DND-41 (cell line): ENCODE results near the gene TRIM63.

ENCODE experiments used
- ATAC-seq: fragments of 200-7000 bp; cut with Tn5 transposase; 3 replicates; pipeline ENCODE4 v1.9.1; 2021; ENCODE audit warnings: low read depth; ENCODE audit not compliant: insufficient read depth
- DNase-seq: peaks from one replicate; pipeline ENCODE4 v3.0.0-alpha.2; 2020
- H2AFZ ChIP-seq: 2 replicates; pipeline ENCODE4 v1.6.0; 2012; ENCODE audit warnings: low read depth, low read length
- H3K27ac ChIP-seq: 2 replicates; pipeline ENCODE4 v1.5.1; 2012; ENCODE audit warnings: low read length, inconsistent platforms
- H3K27me3 ChIP-seq: fragments of 200-600 bp; sonication (generic); 2 replicates; pipeline ENCODE4 v1.6.0; 2012; ENCODE audit warnings: low read length, mild to moderate bottlenecking, inconsistent platforms; ENCODE audit not compliant: insufficient read depth, poor library complexity
- H3K36me3 ChIP-seq: 2 replicates; pipeline ENCODE4 v1.5.1; 2012; ENCODE audit warnings: low read length, inconsistent platforms; ENCODE audit not compliant: insufficient read depth
- H3K4me1 ChIP-seq: 2 replicates; pipeline ENCODE4 v1.5.1; 2012; ENCODE audit warnings: mild to moderate bottlenecking, low read length; ENCODE audit not compliant: insufficient read depth
- H3K4me2 ChIP-seq: 2 replicates; pipeline ENCODE4 v1.6.0; 2012; ENCODE audit warnings: mild to moderate bottlenecking, moderate library complexity, low read length, inconsistent platforms; ENCODE audit not compliant: insufficient read depth
- H3K4me3 ChIP-seq, 2 experiments: fragments of 200-600 bp in 1 of 2; shearing (Covaris generic) in 1 of 2; 2 replicates each; pipeline ENCODE4 v1.5.1; 2012 to 2016; ENCODE audit warnings: inconsistent platforms in 2 of 2, low read length in 2 of 2, mild to moderate bottlenecking in 2 of 2, low read depth in 1 of 2, moderate library complexity in 1 of 2
- H3K79me2 ChIP-seq: 2 replicates; pipeline ENCODE4 v1.6.0; 2012; ENCODE audit warnings: low read length, inconsistent platforms; ENCODE audit not compliant: insufficient read depth
- H3K9ac ChIP-seq: 2 replicates; pipeline ENCODE4 v1.6.0; 2012; ENCODE audit warnings: low read depth, mild to moderate bottlenecking, inconsistent platforms, low read length, moderate library complexity
- H3K9me3 ChIP-seq: 2 replicates; pipeline ENCODE4 v1.5.1; 2012; ENCODE audit warnings: low read length, moderate library complexity, mild to moderate bottlenecking, inconsistent platforms; ENCODE audit not compliant: insufficient read depth, severe bottlenecking
- H4K20me1 ChIP-seq: 2 replicates; pipeline ENCODE4 v1.6.0; 2012; ENCODE audit warnings: low read length; ENCODE audit not compliant: insufficient read depth
- EZH2 ChIP-seq: IDR thresholded peaks from 3 replicates; pipeline ENCODE4 v1.6.1; 2012; ENCODE audit warnings: borderline replicate concordance, low read depth, mild to moderate bottlenecking, moderate library complexity, low read length, inconsistent platforms; ENCODE audit not compliant: severe bottlenecking
- TF ChIP-seq, protein P1 (sequence below): IDR thresholded peaks from 2 replicates; pipeline ENCODE4 v1.5.1; 2012; ENCODE audit warnings: borderline replicate concordance, low read length, moderate library complexity, mild to moderate bottlenecking; ENCODE audit not compliant: poor library complexity, severe bottlenecking; ENCODE audit errors: extremely low read depth

The TRIM63 gene

DNA sequence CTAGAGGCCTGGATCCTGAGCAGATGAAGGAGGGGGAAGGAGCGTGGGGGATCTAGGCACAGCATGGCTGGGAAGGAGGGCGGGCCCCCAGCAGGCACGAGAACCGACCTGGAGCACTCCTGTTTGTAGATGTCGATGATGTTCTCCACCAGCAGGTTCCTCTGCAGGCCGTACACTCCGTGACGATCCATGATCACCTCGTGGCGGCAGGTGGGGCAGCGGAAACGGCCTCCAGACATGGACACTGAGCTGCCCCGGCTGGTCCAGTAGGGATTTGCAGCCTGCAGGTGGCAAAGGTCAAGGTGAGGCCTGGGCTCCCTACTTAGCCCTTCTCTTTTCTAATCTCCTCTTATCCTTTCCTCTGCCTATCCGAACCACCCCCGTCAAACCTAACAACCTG, 1.3 kb downstream of the TRIM63 start:
- Histone ChIP-seq H3K9me3 (no peaks in the 10 kb centered on the region), H3K4me2 (no peak overlapping the region), H3K79me2 (no peaks in the 10 kb centered on the region), H3K4me3 (no peak overlapping the region), H3K9ac (no peak overlapping the region), H2AFZ (no peak overlapping the region), H3K4me1 (no peaks in the 10 kb centered on the region), H4K20me1 (no peaks in the 10 kb centered on the region), H3K27ac (no peak overlapping the region), H3K36me3 (no peaks in the 10 kb centered on the region), H3K27me3 (peaks cover 17% of the 10 kb centered on the region)
- DNase-seq = no peak
- no peak for ATAC-seq
- TF ChIP-seq, protein P1, sequence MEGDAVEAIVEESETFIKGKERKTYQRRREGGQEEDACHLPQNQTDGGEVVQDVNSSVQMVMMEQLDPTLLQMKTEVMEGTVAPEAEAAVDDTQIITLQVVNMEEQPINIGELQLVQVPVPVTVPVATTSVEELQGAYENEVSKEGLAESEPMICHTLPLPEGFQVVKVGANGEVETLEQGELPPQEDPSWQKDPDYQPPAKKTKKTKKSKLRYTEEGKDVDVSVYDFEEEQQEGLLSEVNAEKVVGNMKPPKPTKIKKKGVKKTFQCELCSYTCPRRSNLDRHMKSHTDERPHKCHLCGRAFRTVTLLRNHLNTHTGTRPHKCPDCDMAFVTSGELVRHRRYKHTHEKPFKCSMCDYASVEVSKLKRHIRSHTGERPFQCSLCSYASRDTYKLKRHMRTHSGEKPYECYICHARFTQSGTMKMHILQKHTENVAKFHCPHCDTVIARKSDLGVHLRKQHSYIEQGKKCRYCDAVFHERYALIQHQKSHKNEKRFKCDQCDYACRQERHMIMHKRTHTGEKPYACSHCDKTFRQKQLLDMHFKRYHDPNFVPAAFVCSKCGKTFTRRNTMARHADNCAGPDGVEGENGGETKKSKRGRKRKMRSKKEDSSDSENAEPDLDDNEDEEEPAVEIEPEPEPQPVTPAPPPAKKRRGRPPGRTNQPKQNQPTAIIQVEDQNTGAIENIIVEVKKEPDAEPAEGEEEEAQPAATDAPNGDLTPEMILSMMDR = no peak
- TF ChIP-seq EZH2 = no peak

DNA sequence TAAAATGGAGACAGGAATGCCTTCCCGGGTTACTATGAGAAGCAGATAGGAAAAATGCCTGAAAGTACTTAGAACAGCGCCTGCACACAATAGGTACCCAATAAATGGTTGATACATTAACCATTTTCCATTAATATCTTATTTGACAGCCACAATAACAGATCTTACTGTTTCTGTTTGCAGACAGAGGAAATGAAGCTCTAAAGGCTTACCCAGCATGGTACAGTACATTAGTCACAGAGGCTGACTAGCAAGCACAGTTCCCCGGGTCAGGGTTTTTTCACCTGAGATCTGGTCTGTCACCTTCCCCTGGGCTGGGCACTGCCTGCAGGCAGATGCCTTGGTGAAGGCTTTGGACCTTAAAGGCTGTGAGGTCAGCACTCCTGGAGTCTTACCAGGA, 2.9 kb downstream of the TRIM63 start:
- H3K36me3 ChIP-seq = no peaks in the 10 kb centered on the region
- no peaks in the 10 kb centered on the region for H3K9me3 ChIP-seq
- H3K9ac ChIP-seq = no peak overlapping the region
- no peak overlapping the region for H3K4me3 ChIP-seq
- H2AFZ ChIP-seq = no peak overlapping the region
- H3K27ac ChIP-seq = no peak overlapping the region
- ATAC-seq (no peak), DNase-seq (no peak)
- H3K4me1 ChIP-seq = no peaks in the 10 kb centered on the region
- H3K79me2 ChIP-seq = no peaks in the 10 kb centered on the region
- peaks cover 20% of the 10 kb centered on the region for H3K27me3 ChIP-seq
- TF ChIP-seq, protein P1 = no peak
- no peak for TF ChIP-seq EZH2
- H3K4me2 ChIP-seq = no peak overlapping the region
- H4K20me1 ChIP-seq = no peaks in the 10 kb centered on the region

DNA sequence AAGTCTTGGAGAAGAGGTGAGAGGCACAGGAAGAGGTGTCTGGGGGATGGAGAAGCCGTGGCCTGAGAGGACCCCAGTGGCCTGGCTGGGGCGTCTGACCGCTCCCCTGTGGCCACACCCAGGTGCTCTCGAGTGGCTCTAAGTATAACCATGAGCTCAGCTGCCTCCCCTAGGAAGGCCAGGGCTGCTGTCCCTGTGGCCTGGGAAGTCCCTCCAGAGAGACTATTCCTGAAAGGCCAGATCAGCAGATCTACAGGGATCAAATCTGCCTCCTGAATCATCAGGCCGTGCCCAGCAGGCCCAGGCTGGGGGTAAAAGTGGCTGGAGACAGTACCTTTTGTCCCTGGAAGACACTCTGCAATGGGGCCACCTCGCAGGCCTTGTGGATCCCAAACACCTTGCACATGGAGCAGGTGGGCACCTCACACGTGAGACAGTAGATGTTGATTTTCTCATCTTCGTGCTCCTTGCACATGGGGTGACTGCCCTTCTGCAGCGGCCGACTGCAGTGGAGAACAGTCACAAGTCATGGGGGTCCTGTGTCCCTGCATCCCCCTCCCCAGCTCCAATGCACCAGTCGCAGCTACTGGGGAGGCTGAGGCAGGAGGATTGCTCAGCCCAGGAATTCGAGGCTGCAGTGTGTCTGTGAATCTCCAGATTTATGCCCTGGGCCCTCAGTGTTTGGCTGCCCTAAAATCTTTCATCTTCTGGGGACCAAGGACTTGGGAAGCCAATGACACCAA, 6.4 kb downstream of the TRIM63 start:
- H4K20me1 ChIP-seq = no peaks in the 10 kb centered on the region
- TF ChIP-seq, protein P1 = no peak
- TF ChIP-seq EZH2 = no peak
- H3K27me3 ChIP-seq = peaks cover 19% of the 10 kb centered on the region
- no peaks in the 10 kb centered on the region for H3K9me3 ChIP-seq
- no peak overlapping the region for H3K4me3 ChIP-seq
- H3K79me2 ChIP-seq = no peaks in the 10 kb centered on the region
- no peak for ATAC-seq
- no peaks in the 10 kb centered on the region for H3K4me1 ChIP-seq
- no peak overlapping the region for H2AFZ ChIP-seq
- H3K36me3 ChIP-seq = no peaks in the 10 kb centered on the region
- no peak for DNase-seq
- H3K4me2 ChIP-seq = no peak overlapping the region
- no peak overlapping the region for H3K9ac ChIP-seq
- no peak overlapping the region for H3K27ac ChIP-seq

DNA sequence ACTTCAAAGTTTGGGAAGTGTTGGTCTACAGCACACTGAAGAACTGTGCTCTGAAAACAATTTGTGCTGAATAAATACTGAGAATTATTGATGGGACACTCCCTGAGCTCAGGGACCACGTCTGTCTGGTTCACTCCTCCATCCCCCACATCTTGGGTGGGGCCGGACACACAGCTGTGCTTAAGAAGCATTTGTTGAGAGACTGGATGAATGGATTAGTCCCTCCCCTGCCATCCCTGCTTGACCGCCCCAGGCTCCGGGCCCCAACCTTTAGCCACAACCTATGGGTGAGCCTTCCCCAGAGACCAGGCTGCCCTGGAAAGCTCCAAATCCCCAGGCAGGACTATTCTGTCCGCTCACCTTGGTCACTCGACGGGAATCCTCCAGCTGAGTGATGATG, 7.5 kb downstream of the TRIM63 start:
- Histone ChIP-seq H4K20me1 (no peaks in the 10 kb centered on the region), H3K79me2 (no peaks in the 10 kb centered on the region), H3K4me3 (no peak overlapping the region), H3K4me1 (no peaks in the 10 kb centered on the region), H3K9ac (no peak overlapping the region), H3K9me3 (no peaks in the 10 kb centered on the region), H2AFZ (no peak overlapping the region), H3K27ac (no peak overlapping the region), H3K27me3 (peaks cover 20% of the 10 kb centered on the region), H3K4me2 (no peak overlapping the region), H3K36me3 (no peaks in the 10 kb centered on the region)
- DNase-seq (no peak), ATAC-seq (no peak)
- TF ChIP-seq EZH2 = no peak
- TF ChIP-seq, protein P1 = no peak
